Chondrocyte (in vitro differentiated cells): ENCODE results near the gene MAPK4. TPM values are rescaled to one million over a fixed set of nuclear protein-coding genes. Genes with fewer than 3 reads are reported as not detected.

Source experiments
- DNase-seq: peaks from one replicate; pipeline ENCODE4 v3.0.0; 2021; ENCODE audit warnings: mixed read lengths, low spot score
- H3K27ac Mint-ChIP-seq: one replicate; pipeline ENCODE4 v1.8.0; 2021; ENCODE audit warnings: mild to moderate bottlenecking, moderate library complexity, mixed read lengths; ENCODE audit not compliant: unreplicated experiment
- H3K27me3 Mint-ChIP-seq: 2 replicates; pipeline ENCODE4 v1.8.0; 2021; ENCODE audit warnings: low read depth, mixed read lengths
- H3K36me3 Mint-ChIP-seq: 2 replicates; pipeline ENCODE4 v1.8.0; 2021; ENCODE audit warnings: low read depth, mixed read lengths
- H3K4me1 Mint-ChIP-seq: 2 replicates; pipeline ENCODE4 v1.8.0; 2021; ENCODE audit warnings: low read depth, mild to moderate bottlenecking, mixed read lengths
- H3K4me3 Mint-ChIP-seq: one replicate; pipeline ENCODE4 v1.8.0; 2021; ENCODE audit warnings: mild to moderate bottlenecking, moderate library complexity, mixed read lengths; ENCODE audit not compliant: unreplicated experiment
- H3K9me3 Mint-ChIP-seq: 2 replicates; pipeline ENCODE4 v1.8.0; 2021; ENCODE audit warnings: low read depth, mixed read lengths
- total RNA-seq: library from RNA; stranded (reverse); gene quantifications from 3 replicates; pipeline ENCODE4 v1.2.1, GENCODE V29; 2021
- TF ChIP-seq, protein P1 (sequence below): fragments of 200-600 bp; sonication (generic); IDR thresholded peaks from 2 replicates; pipeline ENCODE4 v1.5.0; 2021; ENCODE audit warnings: antibody characterized with exemption, mild to moderate bottlenecking, moderate library complexity

MAPK4 gene
- total RNA-seq, 1 donor from 2014 or later, result 0.30 TPM

DNA sequence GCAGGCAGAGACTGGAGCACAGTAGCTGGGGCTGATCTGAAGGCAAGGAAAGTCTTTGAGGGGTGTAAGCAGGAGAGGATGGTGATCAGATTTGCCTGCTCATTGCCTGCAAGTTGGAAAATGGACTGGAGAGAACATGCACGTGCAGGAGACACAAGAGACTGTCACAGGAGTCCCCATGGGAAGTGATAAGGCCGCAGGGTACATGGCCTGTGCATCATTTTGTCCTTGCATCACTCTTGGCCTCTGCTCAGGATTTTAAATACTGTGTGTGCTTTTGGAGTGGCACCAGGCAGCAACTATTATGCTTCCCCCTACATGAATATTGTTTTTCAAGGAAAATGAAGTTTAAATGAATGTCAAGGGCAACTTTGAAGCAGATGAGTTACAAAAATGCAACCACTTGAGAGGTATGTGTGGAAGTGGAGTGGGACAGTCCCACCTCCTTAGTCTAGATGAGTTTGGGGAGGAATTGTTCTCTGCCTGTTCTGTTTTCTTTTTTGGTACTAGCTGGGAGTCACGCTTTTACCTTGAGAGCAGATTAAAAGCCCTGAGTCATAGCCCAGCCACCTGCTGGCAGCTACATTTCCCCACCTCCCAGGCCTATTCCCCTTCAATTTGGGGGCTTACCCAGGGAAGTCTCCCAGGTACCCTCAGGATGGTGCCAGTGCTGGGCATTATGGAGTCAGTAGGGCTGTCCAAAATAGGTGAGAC is 19.3 kb downstream of the MAPK4 start:
- no peak overlapping the region for H3K4me3 Mint-ChIP-seq
- H3K27me3 Mint-ChIP-seq, result peaks cover 44% of the 10 kb centered on the region
- H3K36me3 Mint-ChIP-seq, result no peaks in the 10 kb centered on the region
- DNase-seq, result no peak
- no peaks in the 10 kb centered on the region for H3K4me1 Mint-ChIP-seq
- H3K9me3 Mint-ChIP-seq, result no peaks in the 10 kb centered on the region
- TF ChIP-seq, protein P1, sequence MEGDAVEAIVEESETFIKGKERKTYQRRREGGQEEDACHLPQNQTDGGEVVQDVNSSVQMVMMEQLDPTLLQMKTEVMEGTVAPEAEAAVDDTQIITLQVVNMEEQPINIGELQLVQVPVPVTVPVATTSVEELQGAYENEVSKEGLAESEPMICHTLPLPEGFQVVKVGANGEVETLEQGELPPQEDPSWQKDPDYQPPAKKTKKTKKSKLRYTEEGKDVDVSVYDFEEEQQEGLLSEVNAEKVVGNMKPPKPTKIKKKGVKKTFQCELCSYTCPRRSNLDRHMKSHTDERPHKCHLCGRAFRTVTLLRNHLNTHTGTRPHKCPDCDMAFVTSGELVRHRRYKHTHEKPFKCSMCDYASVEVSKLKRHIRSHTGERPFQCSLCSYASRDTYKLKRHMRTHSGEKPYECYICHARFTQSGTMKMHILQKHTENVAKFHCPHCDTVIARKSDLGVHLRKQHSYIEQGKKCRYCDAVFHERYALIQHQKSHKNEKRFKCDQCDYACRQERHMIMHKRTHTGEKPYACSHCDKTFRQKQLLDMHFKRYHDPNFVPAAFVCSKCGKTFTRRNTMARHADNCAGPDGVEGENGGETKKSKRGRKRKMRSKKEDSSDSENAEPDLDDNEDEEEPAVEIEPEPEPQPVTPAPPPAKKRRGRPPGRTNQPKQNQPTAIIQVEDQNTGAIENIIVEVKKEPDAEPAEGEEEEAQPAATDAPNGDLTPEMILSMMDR, result no peak
- no peak overlapping the region for H3K27ac Mint-ChIP-seq

GRCh38 chr18:50581517-50581916 is 21.6 kb downstream of the MAPK4 start:
- no peak overlapping the region for H3K4me3 Mint-ChIP-seq
- TF ChIP-seq, protein P1, result no peak
- no peak overlapping the region for H3K27ac Mint-ChIP-seq
- peaks cover 5% of the 10 kb centered on the region for H3K9me3 Mint-ChIP-seq
- no peaks in the 10 kb centered on the region for H3K4me1 Mint-ChIP-seq
- DNase-seq, result no peak
- H3K27me3 Mint-ChIP-seq, result peaks cover 43% of the 10 kb centered on the region
- H3K36me3 Mint-ChIP-seq, result no peaks in the 10 kb centered on the region

- Mint-ChIP-seq H3K4me1 (no peaks in the 10 kb centered on the region), H3K4me3 (no peak overlapping the region), H3K9me3 (peaks cover 5% of the 10 kb centered on the region), H3K36me3 (no peaks in the 10 kb centered on the region), H3K27ac (no peak overlapping the region), H3K27me3 (peaks cover 43% of the 10 kb centered on the region)
- DNase-seq, result no peak
- TF ChIP-seq, protein P1, result no peak
Observed at GRCh38 chr18:50582500-50582899, 22.6 kb downstream of the MAPK4 start.

GRCh38 chr18:50586710-50587109 is 26.8 kb downstream of the MAPK4 start:
- no peaks in the 10 kb centered on the region for H3K36me3 Mint-ChIP-seq

GRCh38 chr18:50590593-50590992 is 30.7 kb downstream of the MAPK4 start:
- TF ChIP-seq, protein P1, result no peak
- Mint-ChIP-seq H3K4me1 (no peaks in the 10 kb centered on the region), H3K9me3 (peaks cover 18% of the 10 kb centered on the region), H3K4me3 (no peak overlapping the region), H3K27ac (no peak overlapping the region), H3K36me3 (no peaks in the 10 kb centered on the region), H3K27me3 (peaks cover 15% of the 10 kb centered on the region)
- no peak for DNase-seq

More at GRCh38 chr18:50586710-50587109, 26.8 kb downstream of the MAPK4 start:
- TF ChIP-seq, protein P1, result peak; percentile 47
- H3K4me1 Mint-ChIP-seq, result no peaks in the 10 kb centered on the region
- no peak overlapping the region for H3K27ac Mint-ChIP-seq
- peaks cover 31% of the 10 kb centered on the region for H3K27me3 Mint-ChIP-seq
- peaks cover 11% of the 10 kb centered on the region for H3K9me3 Mint-ChIP-seq
- no peak overlapping the region for H3K4me3 Mint-ChIP-seq
- no peak for DNase-seq
